HG02571 (cell line): ENCODE measurements around the gene EXOC4.
"Not testable (repeated sequence)": the region's sequence is repeated elsewhere in the genome, so short reads cannot be mapped to it uniquely, and the experiment has no call there.

Source experiments
- ATAC-seq: cut with Tn5 transposase; IDR thresholded peaks from one replicate; pipeline ENCODE4 v1.9.1; 2021; ENCODE audit warnings: mild to moderate bottlenecking, moderate library complexity; ENCODE audit not compliant: unreplicated experiment

The EXOC4 gene

DNA sequence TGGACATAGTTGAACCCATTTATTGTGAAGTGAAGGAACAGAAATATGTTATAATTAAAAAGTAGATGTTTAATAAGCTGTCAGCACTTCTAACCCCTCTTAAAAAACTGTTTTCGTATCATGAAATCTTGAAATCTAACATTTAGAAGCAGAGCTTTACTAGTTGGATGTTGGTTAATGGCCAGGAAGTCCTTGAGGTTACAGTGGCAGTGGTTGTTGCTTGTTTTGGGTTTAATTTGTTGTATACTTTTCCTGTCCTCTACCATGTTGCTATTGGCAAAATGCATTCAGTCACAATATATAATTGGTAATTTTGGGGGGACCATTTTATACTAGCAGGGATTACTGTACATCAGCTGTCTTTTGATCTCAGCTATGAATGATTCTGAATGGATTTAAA lies 60.7 kb downstream of the EXOC4 start:
- ATAC-seq, result no peak

DNA sequence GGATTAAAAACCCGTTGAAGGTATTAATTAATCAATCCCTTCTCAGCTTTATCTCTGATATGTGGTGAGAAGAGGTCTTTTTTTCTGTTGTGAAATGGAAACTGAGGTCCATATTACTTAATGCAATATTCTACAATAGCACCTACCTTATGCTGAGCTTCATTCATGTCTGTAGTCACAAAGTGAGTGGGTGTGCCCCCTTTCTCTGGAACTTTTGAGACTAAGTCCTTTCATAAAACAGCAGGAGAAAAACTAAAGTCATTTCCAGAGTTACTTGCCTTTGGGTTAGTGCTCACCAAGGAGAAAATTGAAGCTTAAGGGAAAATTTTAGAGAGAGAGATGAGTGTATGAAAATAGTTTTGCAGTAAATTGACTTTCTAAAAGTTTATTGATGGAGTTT lies 61.2 kb downstream of the EXOC4 start:
- ATAC-seq, result no peak

DNA sequence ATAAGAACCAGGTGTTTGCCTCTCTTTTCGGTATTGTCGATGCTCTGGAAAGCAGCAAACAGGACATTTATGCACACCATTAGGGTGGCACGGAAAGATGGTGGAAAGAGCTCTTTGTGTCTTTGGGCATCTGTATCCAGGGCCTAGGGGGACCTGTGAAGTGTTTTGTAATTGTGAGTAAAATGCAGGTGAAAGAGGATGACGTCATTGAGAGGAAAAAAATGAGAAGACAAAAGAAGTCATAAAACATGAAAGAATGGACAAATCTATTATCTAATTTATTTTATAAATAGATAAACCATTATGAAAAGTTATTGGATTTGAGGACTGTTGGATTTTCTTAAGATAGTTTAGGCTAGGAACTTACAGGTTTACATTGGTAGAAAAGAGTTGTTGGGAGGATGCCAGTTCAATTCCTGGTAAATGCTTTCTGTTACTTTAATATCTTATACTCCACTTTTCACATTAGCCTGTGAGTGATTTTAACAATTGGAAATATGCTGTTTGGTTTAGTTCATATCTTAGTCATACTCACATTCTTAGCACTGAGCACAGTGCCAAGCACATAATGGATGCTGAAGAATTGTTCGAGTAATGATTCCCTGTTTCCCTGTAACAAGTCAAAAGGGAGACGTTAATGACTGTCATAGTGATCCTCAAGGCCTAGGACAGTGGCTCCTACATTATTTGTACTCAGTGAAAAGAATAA lies 62.6 kb downstream of the EXOC4 start:
- ATAC-seq, result no peak

DNA sequence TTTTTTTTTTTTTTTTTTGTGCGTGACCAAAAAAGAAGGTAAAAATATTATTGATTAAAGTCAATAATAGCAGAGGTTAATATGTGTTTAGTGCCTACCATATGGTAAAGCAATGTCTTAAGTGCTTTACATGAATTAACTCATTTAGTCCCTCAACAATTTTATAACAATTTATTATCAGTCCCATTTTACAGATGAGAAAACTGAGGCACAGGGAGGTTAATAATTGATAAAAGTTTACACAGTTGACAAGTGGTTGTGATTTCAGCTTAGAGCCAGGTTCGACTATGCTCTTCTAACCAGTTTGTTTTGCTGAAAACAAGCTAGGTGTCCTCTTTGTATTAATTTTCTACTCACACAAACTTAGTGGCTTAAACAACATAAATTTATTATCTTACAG lies 67.0 kb downstream of the EXOC4 start:
- ATAC-seq, result no peak

- no peak for ATAC-seq
Measured at GRCh38 chr7:133320891-133321290, 68.0 kb downstream of the EXOC4 start.

GRCh38 chr7:133321366-133321765 lies 68.5 kb downstream of the EXOC4 start:
- not testable (repeated sequence) for ATAC-seq

GRCh38 chr7:133326745-133327144 lies 73.9 kb downstream of the EXOC4 start:
- ATAC-seq, result not testable (repeated sequence)

DNA sequence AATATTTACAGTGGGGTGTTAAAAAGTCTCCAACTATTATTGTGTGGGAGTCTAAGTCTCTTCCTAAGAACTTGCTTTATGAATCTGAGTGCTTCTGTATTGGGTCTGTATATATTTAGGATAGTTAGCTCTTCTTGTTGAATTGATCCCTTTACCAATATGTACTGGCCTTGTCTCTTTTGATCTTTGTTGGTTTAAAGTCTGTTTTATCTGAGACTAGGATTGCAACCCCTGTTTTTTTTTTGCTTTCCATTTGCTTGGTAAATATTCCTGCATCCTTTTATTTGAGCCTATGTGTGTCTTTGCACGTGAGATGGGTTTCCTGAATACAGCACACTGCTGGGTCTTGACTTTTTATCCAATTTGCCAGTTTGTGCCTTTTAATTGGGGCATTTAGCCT lies 75.1 kb downstream of the EXOC4 start:
- ATAC-seq, result not testable (repeated sequence)

GRCh38 chr7:133330085-133330484 lies 77.2 kb downstream of the EXOC4 start:
- no peak for ATAC-seq

DNA sequence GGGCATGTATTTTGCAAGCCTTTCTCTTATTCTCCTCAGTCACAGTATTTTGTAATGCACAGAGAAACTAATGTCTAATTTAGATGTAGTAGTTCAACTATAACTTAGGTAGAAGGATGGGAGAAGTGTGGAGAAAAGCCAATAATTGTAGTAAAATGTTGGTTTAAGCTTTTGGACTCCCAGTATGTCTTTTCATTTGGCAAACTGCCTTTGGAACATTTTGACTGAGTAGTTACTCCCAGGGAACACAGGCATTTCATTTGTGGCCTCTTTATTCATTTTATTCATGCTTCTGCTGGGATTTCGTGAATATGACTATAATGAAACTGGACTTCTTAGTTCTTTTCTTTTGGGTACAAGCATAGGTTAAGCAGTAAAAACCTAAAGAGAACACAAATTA lies 79.0 kb downstream of the EXOC4 start:
- ATAC-seq, result no peak

- no peak for ATAC-seq
Measured at GRCh38 chr7:133339772-133340171, 86.9 kb downstream of the EXOC4 start.

DNA sequence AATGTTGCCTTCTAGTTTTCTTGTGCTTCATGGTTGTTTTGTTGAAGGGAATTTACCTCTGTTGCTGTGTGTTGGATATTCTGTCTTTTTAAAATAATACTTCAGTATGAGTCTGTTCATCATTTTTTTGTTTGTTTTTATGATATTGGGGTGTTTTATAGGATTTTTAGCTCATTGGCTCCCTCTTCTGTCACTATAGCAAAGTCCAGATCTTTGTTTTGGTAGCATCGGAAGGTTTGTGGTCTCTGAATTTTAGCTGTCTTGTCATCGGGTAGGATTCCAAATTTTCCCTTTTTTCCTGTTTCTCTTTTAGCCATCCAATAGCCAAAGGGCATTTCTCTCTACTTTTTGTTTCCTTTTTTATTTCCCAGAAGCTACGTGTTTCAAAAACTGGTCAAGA lies 91.4 kb downstream of the EXOC4 start:
- ATAC-seq, result no peak

GRCh38 chr7:133345690-133346421 lies 93.0 kb downstream of the EXOC4 start:
- no peak for ATAC-seq

DNA sequence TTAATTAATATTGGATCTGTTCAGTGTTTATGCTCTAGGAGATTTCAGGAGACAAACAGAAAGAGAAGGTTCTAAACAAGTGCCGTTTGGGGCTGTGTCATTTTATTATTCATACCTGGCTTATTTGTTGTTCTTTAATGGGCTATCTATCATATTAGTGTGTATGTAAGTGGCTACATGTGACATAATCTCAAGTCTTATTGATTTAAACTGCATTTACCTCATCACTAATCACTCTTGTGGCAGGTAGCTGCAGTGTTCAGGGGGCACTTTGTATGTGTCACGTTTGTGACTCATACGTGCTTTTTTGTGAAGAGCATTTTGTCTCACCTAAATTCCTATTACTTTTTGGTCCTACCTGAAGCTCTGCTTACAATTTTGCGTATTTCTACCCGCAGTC lies 95.4 kb downstream of the EXOC4 start:
- no peak for ATAC-seq

GRCh38 chr7:133349101-133349500 lies 96.2 kb downstream of the EXOC4 start:
- no peak for ATAC-seq

GRCh38 chr7:133352430-133352829 lies 99.6 kb downstream of the EXOC4 start:
- ATAC-seq, result no peak

- ATAC-seq, result no peak
Measured at GRCh38 chr7:133353775-133354174, 100.9 kb downstream of the EXOC4 start.

- no peak for ATAC-seq
Measured at GRCh38 chr7:133354546-133355324, 101.9 kb downstream of the EXOC4 start.

DNA sequence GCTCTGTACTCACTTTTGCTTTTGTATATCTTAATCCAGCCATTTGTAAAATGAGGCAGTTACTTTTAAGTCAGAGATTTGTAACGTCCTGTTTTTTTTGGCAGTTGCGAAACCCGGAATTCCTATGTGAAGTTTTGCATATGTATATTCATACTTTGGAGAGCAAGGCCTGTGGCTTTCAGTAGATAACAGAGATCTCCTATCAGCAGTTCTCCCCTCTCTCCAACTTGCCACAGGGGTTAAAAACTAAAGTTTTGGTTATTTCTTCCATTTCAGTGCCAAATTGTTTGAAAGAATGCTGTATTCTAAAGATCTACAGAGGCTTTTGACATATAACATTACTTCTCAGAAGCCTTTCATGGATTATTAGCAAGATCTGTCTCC lies 102.4 kb downstream of the EXOC4 start:
- ATAC-seq, result no peak

- no peak for ATAC-seq
Measured at GRCh38 chr7:133355822-133356221, 102.9 kb downstream of the EXOC4 start.

- no peak for ATAC-seq
Measured at GRCh38 chr7:133358708-133359107, 105.8 kb downstream of the EXOC4 start.

DNA sequence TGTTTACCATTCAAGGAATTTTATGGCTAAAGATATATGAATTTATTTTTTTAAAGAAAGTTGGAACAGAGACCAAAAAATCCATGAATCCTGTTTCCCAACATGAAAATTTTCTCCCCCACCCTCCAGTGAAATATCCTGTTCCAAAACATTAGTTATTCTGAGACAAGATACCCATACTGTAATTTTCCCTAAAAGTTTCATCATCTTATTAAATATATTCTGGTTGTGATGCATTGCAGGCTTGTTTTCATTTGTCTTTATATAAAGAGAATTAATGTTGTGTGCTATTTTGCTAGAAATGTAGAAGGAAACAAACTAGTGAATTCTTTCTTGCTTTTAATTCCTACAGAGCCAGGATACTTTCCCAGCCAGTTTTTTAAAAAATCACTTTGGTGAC lies 106.6 kb downstream of the EXOC4 start:
- ATAC-seq, result no peak
